Glomerular visceral epithelial cell (primary cell): ENCODE results near the gene ZNF496.
"Not testable (repeated sequence)": the region's sequence is repeated elsewhere in the genome, so short reads cannot be mapped to it uniquely, and the experiment has no call there.

ENCODE experiments used
- DNase-seq: peaks from one replicate; pipeline ENCODE4 v3.0.0-alpha.2; 2016; ENCODE audit errors: extremely low spot score

ZNF496 gene

DNA sequence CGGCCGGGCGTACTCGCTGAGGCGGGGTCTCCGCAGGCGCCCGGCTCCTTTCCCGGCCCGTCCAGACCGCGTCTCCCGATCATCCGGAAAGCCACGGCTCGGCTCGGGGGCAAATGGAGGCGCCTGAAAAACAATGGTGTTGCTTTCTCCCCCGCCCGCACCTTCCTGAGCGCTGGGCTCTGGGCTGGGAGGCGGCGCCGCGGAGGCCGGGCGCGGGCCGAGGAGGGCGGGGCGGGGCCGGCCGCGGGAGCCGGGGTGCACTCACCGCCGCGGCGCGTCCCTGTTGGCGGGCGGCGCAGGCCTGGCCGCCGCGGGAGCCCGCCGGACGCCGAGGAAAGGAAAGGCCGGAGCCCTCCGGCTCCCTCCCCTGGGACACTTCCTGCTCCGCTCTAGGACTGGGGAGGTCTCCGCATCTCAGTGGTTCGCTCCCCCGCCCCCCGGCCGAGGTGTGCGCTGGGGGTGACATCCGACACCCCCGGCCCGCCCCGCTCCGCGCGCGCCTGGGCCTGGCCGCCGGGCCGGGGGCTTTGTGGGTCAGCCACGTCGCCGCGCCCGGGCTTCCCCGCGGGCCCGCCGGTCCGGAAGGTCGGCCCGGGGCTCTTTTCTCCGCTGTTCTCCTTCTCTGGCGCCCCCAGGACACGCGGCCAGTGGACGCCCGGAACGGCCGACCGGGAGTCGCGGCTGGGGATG is at the start of gene ZNF496:
Gene ZNF496 (minus strand): TSS at position 343 of the 690 bp plus-strand sequence. CDS start 2,289 bp downstream, outside the sequence.
- DNase-seq = peak; percentile 90

- DNase-seq = no peak
Measured at GRCh38 chr1:247378334-247379073, 46.8 kb upstream of the ZNF496 start.

DNA sequence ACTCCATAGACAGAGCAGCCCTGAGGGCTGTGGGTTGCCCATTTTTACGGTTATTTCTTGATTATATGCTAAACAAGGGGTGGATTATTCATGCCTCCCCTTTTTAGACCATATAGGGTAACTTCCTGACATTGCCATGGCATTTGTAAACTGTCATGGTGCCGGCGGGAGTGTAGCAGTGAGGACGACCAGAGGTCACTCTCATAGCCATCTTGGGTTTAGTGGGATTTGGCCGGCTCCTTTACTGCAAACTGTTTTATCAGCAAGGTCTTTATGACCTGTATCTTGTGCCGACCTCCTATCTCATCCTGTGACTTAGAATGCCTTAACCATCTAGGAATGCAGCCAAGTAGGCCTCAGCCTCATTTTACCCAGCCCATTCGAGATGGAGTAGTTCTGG is 46.0 kb upstream of the ZNF496 start:
- DNase-seq = not testable (repeated sequence)

DNA sequence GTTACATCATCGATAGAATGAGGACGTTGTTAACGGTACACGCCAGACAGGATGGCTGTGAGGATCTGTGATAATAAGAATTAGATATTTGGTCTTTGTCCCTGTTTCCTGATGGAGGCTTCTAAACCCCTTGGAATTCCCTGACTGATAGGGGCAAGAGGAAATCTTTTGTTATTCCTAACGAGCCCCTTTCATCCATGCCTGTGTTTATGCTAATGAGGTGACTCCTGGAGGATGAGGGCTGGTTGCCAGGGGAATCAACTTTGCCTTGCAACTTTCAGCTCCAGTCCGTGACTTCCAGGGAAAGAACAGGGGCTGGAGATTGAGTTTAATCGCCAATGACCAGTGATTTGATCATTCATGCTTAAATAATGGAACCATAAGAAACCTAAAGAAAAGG is 45.0 kb upstream of the ZNF496 start:
- DNase-seq = no peak

DNA sequence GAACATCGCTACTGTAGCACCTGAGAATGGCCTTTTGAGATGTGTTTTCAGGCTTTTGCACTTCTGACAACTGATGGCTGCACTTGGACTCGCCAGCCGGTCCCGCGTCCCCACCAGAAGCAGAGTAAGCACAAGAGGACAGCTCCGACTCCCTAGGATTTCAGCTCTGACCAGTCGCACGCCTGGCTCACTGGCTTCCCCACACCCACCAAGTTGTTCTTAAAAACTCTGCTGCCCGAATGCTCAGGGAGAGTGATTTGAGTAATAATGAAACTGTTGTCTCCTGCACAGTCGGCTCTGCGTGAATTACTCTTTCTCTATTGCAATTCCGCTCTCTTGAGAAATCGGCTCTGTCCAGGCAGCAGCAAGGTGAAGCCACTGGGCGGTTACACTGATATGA is 44.1 kb upstream of the ZNF496 start:
- no peak for DNase-seq

- not testable (repeated sequence) for DNase-seq
Measured at GRCh38 chr1:247374651-247375334, 43.1 kb upstream of the ZNF496 start.

DNA sequence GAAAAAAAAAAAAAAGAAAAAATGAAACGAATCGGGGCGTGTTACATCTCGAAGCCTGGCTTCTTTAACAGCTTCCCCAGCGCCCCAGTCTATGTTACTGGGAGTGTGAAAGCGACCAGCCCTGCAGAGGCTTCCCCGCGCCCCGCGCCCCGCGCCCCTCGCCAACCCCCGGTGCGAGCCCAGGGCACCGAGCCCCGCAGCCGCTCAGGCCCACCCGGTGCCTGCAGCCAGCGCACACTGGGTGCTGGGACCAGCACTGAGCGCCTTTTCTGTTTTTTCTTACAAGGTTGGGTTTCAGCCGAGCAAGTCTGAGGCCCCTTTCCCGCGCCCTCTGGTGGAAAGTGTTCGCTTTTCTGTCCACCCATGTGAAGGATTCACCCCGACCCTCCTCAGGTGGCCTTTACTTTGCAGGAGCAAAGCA is 42.1 kb upstream of the ZNF496 start:
- peak; percentile 25 for DNase-seq

DNA sequence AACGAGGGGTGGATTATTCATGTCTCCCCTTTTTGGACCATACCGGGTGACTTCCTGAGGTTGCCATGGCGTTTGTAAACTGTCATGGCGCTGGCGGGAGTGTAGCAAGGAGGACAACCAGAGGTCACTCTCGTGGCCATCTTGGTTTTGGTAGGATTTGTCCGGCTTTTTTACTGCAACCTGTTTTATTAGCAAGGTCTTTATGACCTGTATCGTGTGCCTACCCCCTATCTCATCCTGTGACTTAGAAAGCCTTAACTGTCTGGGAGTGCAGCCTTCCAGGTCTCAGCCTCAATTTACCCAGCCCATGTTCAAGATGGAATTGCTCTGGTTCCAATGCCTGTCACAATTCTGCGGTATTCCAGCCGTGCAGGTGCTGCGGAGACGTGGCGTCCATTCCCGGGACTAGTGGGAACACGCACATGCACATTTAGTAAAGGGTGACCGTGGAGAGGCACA is 40.2 kb upstream of the ZNF496 start:
- no peak for DNase-seq

- no peak for DNase-seq
Measured at GRCh38 chr1:247370786-247371732, 39.4 kb upstream of the ZNF496 start.

DNA sequence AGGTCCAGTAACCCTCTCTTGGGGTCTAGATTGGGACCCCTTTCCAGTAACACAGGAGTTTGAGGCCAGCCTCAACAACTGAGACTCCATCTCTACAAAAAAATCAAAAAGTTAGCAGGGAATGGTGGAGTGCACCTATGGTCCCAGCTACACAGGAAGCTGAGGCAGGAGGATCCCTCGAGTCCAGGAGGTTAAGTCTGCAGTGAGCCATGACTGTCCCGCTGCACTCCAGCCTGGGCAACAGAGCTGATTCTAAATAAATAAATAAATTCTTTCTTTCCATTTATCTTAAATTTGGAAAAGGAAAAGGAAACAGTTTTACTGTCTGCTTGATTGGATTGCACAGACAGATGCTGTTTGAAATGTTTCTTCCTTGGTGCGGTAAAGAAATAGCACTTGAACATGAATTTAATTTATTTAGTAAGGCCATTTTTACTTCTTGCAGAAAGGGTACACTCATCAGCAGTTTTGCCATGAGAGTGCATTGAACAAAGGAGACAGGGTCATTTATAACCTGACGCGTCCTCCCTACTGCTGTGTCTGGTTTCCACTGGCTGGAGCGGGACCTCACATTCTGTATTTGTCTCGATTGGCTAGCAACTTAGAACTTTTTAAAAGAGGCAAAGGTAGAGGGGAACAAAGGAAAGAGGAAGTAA is 37.0 kb upstream of the ZNF496 start:
- no peak for DNase-seq

GRCh38 chr1:247367786-247368422 is 36.2 kb upstream of the ZNF496 start:
- peak; percentile 31 for DNase-seq

- no peak for DNase-seq
Measured at GRCh38 chr1:247366926-247367645, 35.4 kb upstream of the ZNF496 start.

- DNase-seq = not testable (repeated sequence)
Measured at GRCh38 chr1:247366345-247366744, 34.7 kb upstream of the ZNF496 start.

DNA sequence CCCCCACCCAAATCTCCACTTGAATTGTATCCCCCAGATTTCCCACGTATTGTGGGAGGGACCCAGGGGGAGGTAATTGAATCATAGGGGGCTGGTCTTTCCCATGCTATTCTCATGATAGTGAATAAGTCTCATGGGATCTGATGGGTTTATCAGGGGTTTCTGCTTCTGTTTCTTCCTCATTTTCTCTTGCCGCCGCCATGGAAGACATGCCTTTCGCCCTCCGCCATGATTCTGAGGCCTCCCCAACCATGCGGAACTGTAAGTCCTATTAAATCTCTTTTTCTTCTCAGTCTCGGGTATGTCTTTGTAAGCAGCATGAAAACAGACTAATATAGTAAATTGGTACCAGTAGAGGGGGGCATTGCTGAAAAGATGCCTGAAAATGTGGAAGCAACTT is 33.4 kb upstream of the ZNF496 start:
- DNase-seq = no peak

DNA sequence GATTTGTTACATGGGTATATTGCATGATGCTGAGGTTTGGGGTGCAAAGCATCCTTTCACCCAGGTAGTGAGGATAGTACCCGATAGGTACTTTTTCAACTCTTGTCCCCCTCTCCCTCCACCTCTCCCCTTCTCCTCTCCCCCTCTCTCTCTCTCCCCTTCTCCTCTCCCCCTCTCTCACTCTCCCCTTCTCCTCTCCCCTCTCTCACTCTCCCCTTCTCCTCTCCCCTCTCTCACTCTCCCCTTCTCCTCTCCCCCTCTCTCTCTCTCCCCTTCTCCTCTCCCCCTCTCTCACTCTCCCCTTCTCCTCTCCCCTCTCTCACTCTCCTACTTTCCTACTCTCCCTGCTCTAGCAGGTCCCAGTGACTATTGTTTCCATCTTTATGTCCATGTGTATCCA is 31.3 kb upstream of the ZNF496 start:
- not testable (repeated sequence) for DNase-seq

DNA sequence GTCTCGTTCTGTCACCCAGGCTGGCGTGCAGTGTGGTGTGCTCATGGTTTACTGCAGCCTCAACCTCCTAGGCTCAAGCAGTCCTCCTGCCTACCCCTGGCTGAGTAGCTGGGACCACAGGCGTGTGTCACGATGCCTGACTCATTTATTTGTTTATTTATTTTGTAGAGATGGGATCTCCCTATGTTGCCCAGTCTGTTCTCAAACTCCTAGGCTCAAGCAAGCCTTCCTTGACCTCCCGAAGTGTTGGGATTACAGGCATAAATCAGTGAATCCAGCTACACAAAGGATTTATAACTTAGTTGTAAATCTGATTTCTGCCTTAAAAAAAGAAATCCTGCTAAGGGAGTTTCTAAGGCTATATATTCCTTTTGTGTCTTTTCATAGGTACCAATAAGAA is 30.5 kb upstream of the ZNF496 start:
- no peak for DNase-seq

DNA sequence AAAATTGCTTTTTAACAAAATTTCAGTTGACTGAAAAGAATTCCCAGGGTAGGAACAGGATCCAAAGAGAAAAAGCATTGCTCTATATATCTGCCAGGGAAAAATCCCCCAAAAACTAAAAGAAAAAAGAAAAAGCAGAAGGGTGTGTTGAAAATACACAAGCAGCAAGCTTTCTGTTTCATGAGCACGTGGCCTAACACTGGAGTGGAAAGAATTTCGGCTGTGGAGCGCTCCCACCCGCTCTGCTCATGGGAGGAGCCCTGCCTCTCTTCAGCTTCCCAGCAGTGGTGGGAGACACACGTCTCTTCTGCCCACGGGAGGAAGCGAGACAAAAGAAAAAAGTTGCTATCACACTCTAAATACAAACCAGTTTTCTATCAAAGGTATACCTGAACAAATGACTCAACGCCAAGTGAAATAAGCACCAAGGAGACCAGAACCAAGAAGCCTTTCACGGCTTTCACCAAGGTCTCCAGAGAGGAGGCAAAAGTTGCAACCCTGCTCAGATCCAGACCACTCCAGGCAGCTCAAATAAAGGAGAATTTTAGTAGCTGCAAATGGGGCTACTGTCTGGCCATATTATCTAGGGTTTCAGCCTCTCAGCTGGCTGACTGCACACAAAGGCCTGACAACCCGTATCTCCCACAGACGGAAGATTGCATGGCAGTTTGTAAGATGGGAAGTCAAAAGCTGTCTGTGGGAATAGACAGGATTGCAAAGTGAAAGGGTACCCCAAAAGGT is 29.5 kb upstream of the ZNF496 start:
- no peak for DNase-seq

DNA sequence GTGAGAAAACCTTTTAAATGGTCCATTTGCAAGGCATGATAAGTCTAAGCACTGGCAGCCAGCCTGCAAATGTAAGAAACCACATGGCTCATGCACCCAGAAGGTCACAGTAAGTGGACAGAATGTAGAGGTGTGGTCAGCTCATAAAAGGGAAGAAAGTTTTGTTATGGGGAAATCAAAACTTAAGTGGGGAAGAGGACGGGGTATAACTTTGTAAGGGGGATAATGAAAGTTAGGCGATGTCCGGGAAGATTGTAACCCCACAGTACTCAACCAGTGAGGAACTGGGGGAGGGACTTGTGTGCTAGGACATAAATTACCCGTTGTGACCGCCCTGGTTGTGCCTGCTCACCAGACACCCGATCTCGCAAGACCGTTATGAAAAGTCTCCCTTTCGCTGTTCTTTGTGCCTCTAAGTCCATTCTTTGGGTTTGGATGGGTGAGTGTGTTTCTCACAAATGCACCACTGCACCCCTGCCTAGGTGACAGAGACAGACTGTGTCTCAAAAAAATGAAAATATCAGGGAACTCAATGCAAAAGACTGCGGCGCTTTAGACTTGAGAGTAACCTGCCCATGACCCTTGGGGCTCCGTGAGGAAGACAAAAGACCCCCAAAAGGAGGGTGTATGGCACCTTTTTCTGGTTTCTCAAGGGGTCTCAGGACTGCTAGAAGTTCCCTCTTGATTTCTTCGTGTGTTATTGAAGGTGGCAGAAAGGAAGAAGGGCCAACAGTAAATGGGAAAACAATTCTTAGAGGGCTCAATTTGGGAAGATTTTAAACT is 28.6 kb upstream of the ZNF496 start:
- DNase-seq = no peak
